Mammary epithelial cell (primary cell): ENCODE measurements around the gene RFX2.

ENCODE experiments used
- CTCF ChIP-seq, 2 donors: IDR thresholded peaks in 1 of 2; conservative IDR thresholded peaks in 1 of 2; 2 replicates each; pipeline ENCODE4 v1.5.1; 2011 to 2012; ENCODE audit warnings: inconsistent platforms in 2 of 2, low read length in 2 of 2, mild to moderate bottlenecking in 2 of 2, control low read depth in 1 of 2, low read depth in 1 of 2; ENCODE audit not compliant: insufficient read depth in 1 of 2; ENCODE audit errors: extremely low read depth in 1 of 2
- EZH2 ChIP-seq: IDR thresholded peaks from 2 replicates; pipeline ENCODE4 v1.6.1; 2012; ENCODE audit warnings: low read length, inconsistent platforms, borderline replicate concordance

GRCh38 chr19:6017576-6017975 lies 92.7 kb downstream of the RFX2 start:
- TF ChIP-seq CTCF (conservative IDR thresholded peaks at IDR 0.05 in 1 of 2, IDR thresholded peaks at IDR 0.05 in 1 of 2; ENCODE audit: extremely low read depth in 1 of 2, insufficient read depth in 1 of 2, low read depth in 1 of 2, low read length in 2 of 2): no peak
- TF ChIP-seq EZH2: no peak
